ENCODE data around the gene KRTAP13-4.

The KRTAP13-4 gene, protein sequence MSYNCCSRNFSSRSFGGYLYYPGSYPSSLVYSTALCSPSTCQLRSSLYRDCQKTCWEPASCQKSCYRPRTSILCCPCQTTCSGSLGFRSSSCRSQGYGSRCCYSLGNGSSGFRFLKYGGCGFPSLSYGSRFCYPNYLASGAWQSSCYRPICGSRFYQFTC

DNA sequence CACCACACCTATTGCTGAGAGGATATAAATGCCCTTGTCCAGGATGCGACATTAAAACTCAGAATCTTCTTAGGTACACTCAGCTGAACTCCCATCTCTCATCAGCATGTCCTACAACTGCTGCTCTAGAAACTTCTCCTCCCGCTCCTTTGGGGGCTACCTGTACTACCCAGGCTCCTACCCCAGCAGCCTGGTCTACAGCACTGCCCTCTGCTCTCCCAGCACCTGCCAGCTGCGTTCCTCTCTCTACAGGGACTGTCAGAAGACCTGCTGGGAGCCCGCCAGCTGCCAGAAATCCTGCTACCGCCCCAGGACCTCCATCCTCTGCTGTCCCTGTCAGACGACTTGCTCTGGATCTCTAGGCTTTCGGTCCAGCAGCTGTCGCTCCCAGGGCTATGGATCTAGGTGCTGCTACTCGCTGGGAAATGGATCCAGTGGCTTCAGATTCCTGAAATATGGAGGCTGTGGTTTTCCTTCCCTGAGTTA, at the start of gene KRTAP13-4:
TSS of gene KRTAP13-4 (plus strand) at position 51 of the 486 bp plus-strand sequence. CDS start at position 107, 56 bp downstream.
- Histone ChIP-seq H3K4me3 (ENCODE audit: low read depth, low read length, poor library complexity, severe bottlenecking) (no peak within 1 kb of the TSS), H3K9me3 (ENCODE audit: low read length) (no peaks in the 10 kb centered on the region), H4K20me1 (ENCODE audit: insufficient read depth, low read length) (no peaks in the 10 kb centered on the region), H3K4me1 (ENCODE audit: insufficient read depth, low read length, severe bottlenecking) (no peaks in the 10 kb centered on the region), H3K9me2 (ENCODE audit: low read depth, low read length) (no peaks in the 10 kb centered on the region), H2AFZ (ENCODE audit: low read length) (no peak within 1 kb of the TSS), H3K4me2 (ENCODE audit: low read length) (no peak within 1 kb of the TSS), H3K27me3 (ENCODE audit: insufficient read depth, low read length) (no peaks in the 10 kb centered on the region), H3K79me2 (ENCODE audit: insufficient read depth, low read length) (no peaks in the 10 kb centered on the region), H3K27ac (ENCODE audit: low read depth, low read length, poor library complexity, severe bottlenecking) (no peak within 1 kb of the TSS), H3K9ac (ENCODE audit: low read length) (no peak within 1 kb of the TSS), H3K36me3 (ENCODE audit: insufficient read depth, low read length) (no peaks in the 10 kb centered on the region), H3F3A (ENCODE audit: insufficient read depth, low read length) (no peaks in the 10 kb centered on the region)
- TF ChIP-seq EZH2 (IDR thresholded peaks at IDR 0.05; ENCODE audit: borderline replicate concordance, low read length) = no peak
- TF ChIP-seq, protein P1, sequence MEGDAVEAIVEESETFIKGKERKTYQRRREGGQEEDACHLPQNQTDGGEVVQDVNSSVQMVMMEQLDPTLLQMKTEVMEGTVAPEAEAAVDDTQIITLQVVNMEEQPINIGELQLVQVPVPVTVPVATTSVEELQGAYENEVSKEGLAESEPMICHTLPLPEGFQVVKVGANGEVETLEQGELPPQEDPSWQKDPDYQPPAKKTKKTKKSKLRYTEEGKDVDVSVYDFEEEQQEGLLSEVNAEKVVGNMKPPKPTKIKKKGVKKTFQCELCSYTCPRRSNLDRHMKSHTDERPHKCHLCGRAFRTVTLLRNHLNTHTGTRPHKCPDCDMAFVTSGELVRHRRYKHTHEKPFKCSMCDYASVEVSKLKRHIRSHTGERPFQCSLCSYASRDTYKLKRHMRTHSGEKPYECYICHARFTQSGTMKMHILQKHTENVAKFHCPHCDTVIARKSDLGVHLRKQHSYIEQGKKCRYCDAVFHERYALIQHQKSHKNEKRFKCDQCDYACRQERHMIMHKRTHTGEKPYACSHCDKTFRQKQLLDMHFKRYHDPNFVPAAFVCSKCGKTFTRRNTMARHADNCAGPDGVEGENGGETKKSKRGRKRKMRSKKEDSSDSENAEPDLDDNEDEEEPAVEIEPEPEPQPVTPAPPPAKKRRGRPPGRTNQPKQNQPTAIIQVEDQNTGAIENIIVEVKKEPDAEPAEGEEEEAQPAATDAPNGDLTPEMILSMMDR (IDR thresholded peaks at IDR 0.05; ENCODE audit: low read length) = no peak

DNA sequence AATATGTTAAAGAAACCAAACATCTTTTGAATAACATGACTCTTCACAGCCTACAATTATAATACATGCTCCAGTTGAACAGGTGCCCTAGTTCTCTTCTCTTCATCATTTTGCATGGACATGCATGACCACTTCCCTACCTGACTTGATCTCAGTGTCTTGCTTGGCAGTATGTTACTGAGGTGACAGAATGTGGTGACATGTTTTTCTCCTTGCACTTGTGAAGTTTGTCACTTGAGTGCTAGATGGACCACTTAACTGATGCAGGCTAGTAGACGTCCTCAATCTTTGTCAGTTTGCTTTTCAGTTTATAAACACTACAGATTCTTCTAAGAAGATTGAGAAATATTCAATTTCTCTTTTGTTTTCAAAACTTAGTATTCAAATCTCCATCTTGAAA, 47.8 kb upstream of the KRTAP13-4 start:
- Histone ChIP-seq H3K4me1 (ENCODE audit: insufficient read depth, low read length, severe bottlenecking) (no peaks in the 10 kb centered on the region), H3K4me2 (ENCODE audit: low read length) (no peak overlapping the region), H3K4me3 (ENCODE audit: low read depth, low read length, poor library complexity, severe bottlenecking) (no peak overlapping the region), H2AFZ (ENCODE audit: low read length) (no peak overlapping the region), H3K27ac (ENCODE audit: low read depth, low read length, poor library complexity, severe bottlenecking) (no peak overlapping the region), H3K9ac (ENCODE audit: low read length) (no peak overlapping the region), H3K36me3 (ENCODE audit: insufficient read depth, low read length) (no peaks in the 10 kb centered on the region), H3K79me2 (ENCODE audit: insufficient read depth, low read length) (no peaks in the 10 kb centered on the region), H3K9me3 (ENCODE audit: low read length) (no peaks in the 10 kb centered on the region), H4K20me1 (ENCODE audit: insufficient read depth, low read length) (no peaks in the 10 kb centered on the region), H3K27me3 (ENCODE audit: insufficient read depth, low read length) (no peaks in the 10 kb centered on the region), H3F3A (ENCODE audit: insufficient read depth, low read length) (no peaks in the 10 kb centered on the region), H3K9me2 (ENCODE audit: low read depth, low read length) (no peaks in the 10 kb centered on the region)
- TF ChIP-seq, protein P1 (IDR thresholded peaks at IDR 0.05; ENCODE audit: low read length) = no peak
- TF ChIP-seq EZH2 (IDR thresholded peaks at IDR 0.05; ENCODE audit: borderline replicate concordance, low read length) = no peak

DNA sequence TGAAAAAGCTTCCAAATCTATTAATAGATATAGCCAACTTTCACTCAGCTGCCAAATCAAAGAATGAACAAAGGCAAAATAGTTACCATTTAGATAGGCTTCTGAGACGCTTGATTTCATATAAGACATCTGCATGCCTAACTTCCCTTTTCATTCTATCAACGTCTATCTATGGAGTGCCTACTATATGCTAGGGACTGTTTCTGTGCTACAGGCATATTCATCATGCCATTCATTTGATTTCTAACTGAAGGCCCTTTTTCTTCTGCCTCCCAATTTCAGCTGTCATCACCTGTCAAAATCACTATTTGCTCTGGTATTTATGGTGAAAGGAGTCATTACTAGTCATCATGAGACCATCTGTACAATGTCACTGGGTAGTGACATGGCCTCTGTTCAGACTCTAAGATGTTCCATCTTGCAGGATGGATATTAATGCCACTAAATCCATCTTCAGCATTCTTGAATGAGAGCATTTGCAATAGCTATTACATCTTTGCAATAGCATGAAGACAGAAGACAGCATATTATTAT, 38.5 kb upstream of the KRTAP13-4 start:
- H3K27me3 ChIP-seq (ENCODE audit: insufficient read depth, low read length) = no peaks in the 10 kb centered on the region
- no peaks in the 10 kb centered on the region for H4K20me1 ChIP-seq (ENCODE audit: insufficient read depth, low read length)
- no peaks in the 10 kb centered on the region for H3K4me1 ChIP-seq (ENCODE audit: insufficient read depth, low read length, severe bottlenecking)
- no peaks in the 10 kb centered on the region for H3K9me2 ChIP-seq (ENCODE audit: low read depth, low read length)
- H3K4me3 ChIP-seq (ENCODE audit: low read depth, low read length, poor library complexity, severe bottlenecking) = no peak overlapping the region
- H3F3A ChIP-seq (ENCODE audit: insufficient read depth, low read length) = no peaks in the 10 kb centered on the region
- TF ChIP-seq, protein P1 (IDR thresholded peaks at IDR 0.05; ENCODE audit: low read length) = no peak
- TF ChIP-seq EZH2 (IDR thresholded peaks at IDR 0.05; ENCODE audit: borderline replicate concordance, low read length) = no peak
- H3K4me2 ChIP-seq (ENCODE audit: low read length) = no peak overlapping the region
- H3K79me2 ChIP-seq (ENCODE audit: insufficient read depth, low read length) = no peaks in the 10 kb centered on the region
- H3K9me3 ChIP-seq (ENCODE audit: low read length) = no peaks in the 10 kb centered on the region
- no peaks in the 10 kb centered on the region for H3K36me3 ChIP-seq (ENCODE audit: insufficient read depth, low read length)
- no peak overlapping the region for H2AFZ ChIP-seq (ENCODE audit: low read length)
- H3K9ac ChIP-seq (ENCODE audit: low read length) = no peak overlapping the region
- H3K27ac ChIP-seq (ENCODE audit: low read depth, low read length, poor library complexity, severe bottlenecking) = no peak overlapping the region

Measured in OCI-LY1 (cell line).